HG02588 (cell line): ENCODE data around the gene ITPR2.
"Not testable (repeated sequence)": the region's sequence is repeated elsewhere in the genome, so short reads cannot be mapped to it uniquely, and the experiment has no call there.

Source experiments
- ATAC-seq: cut with Tn5 transposase; IDR thresholded peaks from one replicate; pipeline ENCODE4 v1.9.1; 2021; ENCODE audit warnings: mild to moderate bottlenecking, moderate library complexity; ENCODE audit not compliant: unreplicated experiment

Gene ITPR2

GRCh38 chr12:26680727-26681455 is 152.1 kb downstream of the ITPR2 start:
- ATAC-seq = no peak

GRCh38 chr12:26678697-26679660 is 154.0 kb downstream of the ITPR2 start:
- no peak for ATAC-seq

- ATAC-seq = not testable (repeated sequence)
Observed at GRCh38 chr12:26671487-26671886, 161.5 kb downstream of the ITPR2 start.

- no peak for ATAC-seq
Observed at GRCh38 chr12:26668847-26669246, 164.1 kb downstream of the ITPR2 start.

- no peak for ATAC-seq
Observed at GRCh38 chr12:26668230-26668629, 164.8 kb downstream of the ITPR2 start.

GRCh38 chr12:26666286-26666685 is 166.7 kb downstream of the ITPR2 start:
- ATAC-seq = no peak

GRCh38 chr12:26661399-26661798 is 171.6 kb downstream of the ITPR2 start:
- ATAC-seq = no peak

GRCh38 chr12:26659930-26660329 is 173.1 kb downstream of the ITPR2 start:
- ATAC-seq = no peak

- no peak for ATAC-seq
Observed at GRCh38 chr12:26658991-26659390, 174.0 kb downstream of the ITPR2 start.

GRCh38 chr12:26654623-26655022 is 178.4 kb downstream of the ITPR2 start:
- ATAC-seq = no peak

- no peak for ATAC-seq
Observed at GRCh38 chr12:26651566-26652188, 181.3 kb downstream of the ITPR2 start.

- ATAC-seq = no peak
Observed at GRCh38 chr12:26651036-26651435, 182.0 kb downstream of the ITPR2 start.

GRCh38 chr12:26648999-26649398 is 184.0 kb downstream of the ITPR2 start:
- ATAC-seq = no peak

GRCh38 chr12:26648584-26648983 is 184.4 kb downstream of the ITPR2 start:
- ATAC-seq = no peak

GRCh38 chr12:26648066-26648465 is 184.9 kb downstream of the ITPR2 start:
- ATAC-seq = no peak

GRCh38 chr12:26647088-26647487 is 185.9 kb downstream of the ITPR2 start:
- ATAC-seq = no peak

GRCh38 chr12:26646571-26646970 is 186.4 kb downstream of the ITPR2 start:
- ATAC-seq = no peak

GRCh38 chr12:26644376-26644775 is 188.6 kb downstream of the ITPR2 start:
- not testable (repeated sequence) for ATAC-seq

- ATAC-seq = no peak
Observed at GRCh38 chr12:26643532-26644315, 189.3 kb downstream of the ITPR2 start.

- ATAC-seq = no peak
Observed at GRCh38 chr12:26642361-26642760, 190.6 kb downstream of the ITPR2 start.
